HuH-7 (cell line): ENCODE measurements around the gene AQP10.
"Not testable (repeated sequence)": the region's sequence is repeated elsewhere in the genome, so short reads cannot be mapped to it uniquely, and the experiment has no call there.

Experiments
- DNase-seq: peaks from one replicate; pipeline ENCODE4 v3.0.0; 2011; ENCODE audit warnings: low spot score

Gene AQP10

GRCh38 chr1:154344977-154345837 lies 24.3 kb downstream of the AQP10 start:
- DNase-seq, result peak; percentile 64

GRCh38 chr1:154346276-154346917 lies 25.5 kb downstream of the AQP10 start:
- no peak for DNase-seq

- DNase-seq, result no peak
These were observed 27.1 kb downstream of the AQP10 start for GRCh38 chr1:154347961-154348360.

- DNase-seq, result no peak
These were observed 27.7 kb downstream of the AQP10 start for GRCh38 chr1:154348429-154349076.

GRCh38 chr1:154349121-154349520 lies 28.2 kb downstream of the AQP10 start:
- DNase-seq, result no peak

- no peak for DNase-seq
These were observed 29.5 kb downstream of the AQP10 start for GRCh38 chr1:154350383-154350782.

- DNase-seq, result peak; percentile 58
These were observed 30.6 kb downstream of the AQP10 start for GRCh38 chr1:154351363-154352068.

GRCh38 chr1:154352245-154352580 lies 31.3 kb downstream of the AQP10 start:
- DNase-seq, result no peak

GRCh38 chr1:154352581-154353459 lies 31.9 kb downstream of the AQP10 start:
- DNase-seq, result peak; percentile 52

GRCh38 chr1:154353460-154353904 lies 32.6 kb downstream of the AQP10 start:
- peak; percentile 46 for DNase-seq

GRCh38 chr1:154353966-154354365 lies 33.1 kb downstream of the AQP10 start:
- no peak for DNase-seq

- DNase-seq, result no peak
These were observed 37.6 kb downstream of the AQP10 start for GRCh38 chr1:154358519-154358918.

- no peak for DNase-seq
These were observed 39.4 kb downstream of the AQP10 start for GRCh38 chr1:154360288-154360687.

GRCh38 chr1:154360881-154361280 lies 40.0 kb downstream of the AQP10 start:
- DNase-seq, result not testable (repeated sequence)

GRCh38 chr1:154361357-154361756 lies 40.5 kb downstream of the AQP10 start:
- no peak for DNase-seq

- DNase-seq, result no peak
These were observed 50.5 kb downstream of the AQP10 start for GRCh38 chr1:154371436-154371835.

- not testable (repeated sequence) for DNase-seq
These were observed 53.0 kb downstream of the AQP10 start for GRCh38 chr1:154373777-154374357.
